ENCODE data around the gene ARHGAP8.

GRCh38 chr22:44891293-44891747 is 138.9 kb downstream of the ARHGAP8 start:
- TF ChIP-seq CTCF (IDR thresholded peaks at IDR 0.05) (no peak), POLR2A (IDR thresholded peaks at IDR 0.05) (no peak), POLR2AphosphoS5 (IDR thresholded peaks at IDR 0.05) (no peak), EP300 (IDR thresholded peaks at IDR 0.05) (no peak)
